ENCODE data around the gene ABCA2.

GRCh38 chr9:137017791-137018497 lies 10.1 kb downstream of the ABCA2 start:
- TF ChIP-seq CTCF (IDR thresholded peaks at IDR 0.05), result no peak
- TF ChIP-seq POLR2A (IDR thresholded peaks at IDR 0.05), result no peak
